HS-27A (cell line): ENCODE results near the gene MAPT.
"Not testable (repeated sequence)": the region's sequence is repeated elsewhere in the genome, so short reads cannot be mapped to it uniquely, and the experiment has no call there.

Experiments used
- DNase-seq: peaks from one replicate; pipeline ENCODE4 v3.0.0-alpha.2; 2012; ENCODE audit warnings: low read depth, missing footprints

The MAPT gene

DNA sequence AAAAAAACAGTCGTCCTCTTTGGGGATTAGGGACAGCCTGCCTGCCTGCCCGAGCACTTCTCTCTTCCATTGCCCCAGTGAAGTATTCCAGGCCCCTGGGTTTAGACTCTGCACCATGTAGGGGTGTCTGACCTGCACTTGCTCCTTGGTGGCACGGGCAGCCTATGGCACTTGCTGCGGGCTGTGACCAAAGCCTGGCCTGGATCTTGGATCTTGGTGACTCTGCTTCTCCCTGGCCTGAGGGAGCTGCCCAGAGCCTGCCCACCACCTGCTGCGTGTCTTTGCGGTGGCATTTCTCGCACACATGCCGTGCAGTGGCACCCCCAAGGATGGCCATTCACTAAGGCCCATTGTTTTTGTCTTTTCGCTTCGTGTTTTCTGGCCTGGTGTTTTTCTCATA is 98.5 kb downstream of the MAPT start:
- no peak for DNase-seq

DNA sequence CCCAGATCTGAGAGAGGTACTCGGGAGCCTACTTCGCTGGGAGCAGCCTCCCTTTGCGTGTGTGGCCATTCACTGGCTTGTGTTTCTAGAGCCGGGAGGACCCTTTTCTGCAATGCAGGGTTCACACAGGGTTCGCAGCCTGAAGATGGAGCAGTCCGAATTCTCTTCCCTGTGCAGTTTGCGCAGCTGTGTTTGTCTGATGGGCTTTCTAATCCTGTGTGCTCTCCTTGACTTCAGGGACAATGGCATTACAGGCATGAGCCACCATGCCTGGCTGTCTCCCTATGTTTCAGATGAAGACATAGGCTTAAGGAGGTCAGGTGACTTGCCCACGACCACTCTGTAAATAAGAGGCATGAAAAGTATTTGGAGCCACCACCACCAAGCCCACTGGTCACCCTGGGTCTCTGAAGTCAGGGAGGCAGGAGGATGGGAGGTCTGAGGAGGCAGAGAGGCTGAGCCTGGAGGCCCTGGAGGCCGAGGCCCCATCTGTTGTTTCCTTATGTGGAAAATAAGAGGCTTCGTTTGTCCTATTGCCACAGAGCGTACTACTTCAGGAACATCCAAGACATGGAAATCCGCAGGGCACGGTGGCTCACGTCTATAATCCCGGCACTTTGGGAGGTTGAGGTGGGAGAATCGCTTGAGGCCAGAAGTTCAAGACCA is 99.7 kb downstream of the MAPT start:
- DNase-seq, result no peak

GRCh38 chr17:45994987-45995386 is 100.6 kb downstream of the MAPT start:
- DNase-seq, result no peak

DNA sequence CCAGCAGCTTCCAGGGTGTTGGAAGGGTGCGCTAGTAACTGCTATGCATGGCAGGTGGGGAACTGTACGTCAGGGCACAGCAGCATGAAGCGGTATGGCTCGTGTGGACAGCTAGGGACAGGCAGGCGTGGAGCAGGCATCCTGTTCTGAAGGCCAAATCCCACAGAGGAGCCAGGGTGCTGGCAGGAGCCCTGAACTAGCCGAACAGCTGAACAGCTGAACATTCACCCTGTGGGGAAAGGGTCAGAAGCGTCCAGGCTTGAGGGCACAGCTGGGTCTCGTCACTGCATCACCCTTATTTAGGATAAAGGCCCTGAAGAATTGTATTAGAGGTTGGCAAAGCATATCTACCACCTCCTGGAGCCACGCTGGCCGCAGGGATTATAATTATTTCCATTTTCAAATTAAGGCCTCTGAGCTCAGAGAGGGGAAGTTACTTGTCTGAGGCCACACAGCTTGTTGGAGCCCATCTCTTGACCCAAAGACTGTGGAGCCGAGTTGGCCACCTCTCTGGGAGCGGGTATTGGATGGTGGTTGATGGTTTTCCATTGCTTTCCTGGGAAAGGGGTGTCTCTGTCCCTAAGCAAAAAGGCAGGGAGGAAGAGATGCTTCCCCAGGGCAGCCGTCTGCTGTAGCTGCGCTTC is 101.4 kb downstream of the MAPT start:
- DNase-seq, result no peak

- DNase-seq, result no peak
Observed at GRCh38 chr17:45996282-45996937, 102.1 kb downstream of the MAPT start.

- no peak for DNase-seq
Observed at GRCh38 chr17:45997166-45997565, 102.8 kb downstream of the MAPT start.

DNA sequence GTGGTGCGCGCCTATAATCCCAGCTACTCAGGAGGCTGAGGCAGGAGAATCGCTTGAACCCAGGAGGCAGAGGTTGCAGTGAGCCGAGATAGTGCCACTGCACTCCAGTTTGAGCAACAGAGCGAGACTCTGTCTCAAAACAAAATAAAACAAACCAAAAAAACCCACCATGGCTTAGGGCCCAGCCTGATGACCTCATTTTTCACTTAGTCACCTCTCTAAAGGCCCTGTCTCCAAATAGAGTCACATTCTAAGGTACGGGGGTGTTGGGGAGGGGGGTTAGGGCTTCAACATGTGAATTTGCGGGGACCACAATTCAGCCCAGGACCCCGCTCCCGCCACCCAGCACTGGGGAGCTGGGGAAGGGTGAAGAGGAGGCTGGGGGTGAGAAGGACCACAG is 103.3 kb downstream of the MAPT start:
- no peak for DNase-seq

DNA sequence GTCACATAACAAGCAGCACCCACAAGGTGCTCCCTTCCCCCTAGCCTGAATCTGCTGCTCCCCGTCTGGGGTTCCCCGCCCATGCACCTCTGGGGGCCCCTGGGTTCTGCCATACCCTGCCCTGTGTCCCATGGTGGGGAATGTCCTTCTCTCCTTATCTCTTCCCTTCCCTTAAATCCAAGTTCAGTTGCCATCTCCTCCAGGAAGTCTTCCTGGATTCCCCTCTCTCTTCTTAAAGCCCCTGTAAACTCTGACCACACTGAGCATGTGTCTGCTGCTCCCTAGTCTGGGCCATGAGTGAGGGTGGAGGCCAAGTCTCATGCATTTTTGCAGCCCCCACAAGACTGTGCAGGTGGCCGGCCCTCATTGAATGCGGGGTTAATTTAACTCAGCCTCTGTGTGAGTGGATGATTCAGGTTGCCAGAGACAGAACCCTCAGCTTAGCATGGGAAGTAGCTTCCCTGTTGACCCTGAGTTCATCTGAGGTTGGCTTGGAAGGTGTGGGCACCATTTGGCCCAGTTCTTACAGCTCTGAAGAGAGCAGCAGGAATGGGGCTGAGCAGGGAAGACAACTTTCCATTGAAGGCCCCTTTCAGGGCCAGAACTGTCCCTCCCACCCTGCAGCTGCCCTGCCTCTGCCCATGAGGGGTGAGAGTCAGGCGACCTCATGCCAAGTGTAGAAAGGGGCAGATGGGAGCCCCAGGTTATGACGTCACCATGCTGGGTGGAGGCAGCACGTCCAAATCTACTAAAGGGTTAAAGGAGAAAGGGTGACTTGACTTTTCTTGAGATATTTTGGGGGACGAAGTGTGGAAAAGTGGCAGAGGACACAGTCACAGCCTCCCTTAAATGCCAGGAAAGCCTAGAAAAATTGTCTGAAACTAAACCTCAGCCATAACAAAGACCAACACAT is 104.9 kb downstream of the MAPT start, which contains the start of gene STH:
STH (plus strand) TSS at position 264 of the 913 bp plus-strand sequence; CDS start at position 294, 30 bp downstream.
- DNase-seq, result no peak

DNA sequence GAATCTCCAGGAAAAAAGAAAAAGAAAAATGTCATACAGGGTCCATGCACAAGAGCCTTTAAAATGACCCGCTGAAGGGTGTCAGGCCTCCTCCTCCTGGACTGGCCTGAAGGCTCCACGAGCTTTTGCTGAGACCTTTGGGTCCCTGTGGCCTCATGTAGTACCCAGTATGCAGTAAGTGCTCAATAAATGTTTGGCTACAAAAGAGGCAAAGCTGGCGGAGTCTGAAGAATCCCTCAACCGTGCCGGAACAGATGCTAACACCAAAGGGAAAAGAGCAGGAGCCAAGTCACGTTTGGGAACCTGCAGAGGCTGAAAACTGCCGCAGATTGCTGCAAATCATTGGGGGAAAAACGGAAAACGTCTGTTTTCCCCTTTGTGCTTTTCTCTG is 105.5 kb downstream of the MAPT start:
- DNase-seq, result no peak

- DNase-seq, result no peak
Observed at GRCh38 chr17:46000292-46000691, 105.9 kb downstream of the MAPT start.

GRCh38 chr17:46000757-46001156 is 106.4 kb downstream of the MAPT start:
- no peak for DNase-seq

- no peak for DNase-seq
Observed at GRCh38 chr17:46001390-46002310, 107.3 kb downstream of the MAPT start.

- peak; percentile 30 for DNase-seq
Observed at GRCh38 chr17:46002311-46002972, 108.1 kb downstream of the MAPT start.

DNA sequence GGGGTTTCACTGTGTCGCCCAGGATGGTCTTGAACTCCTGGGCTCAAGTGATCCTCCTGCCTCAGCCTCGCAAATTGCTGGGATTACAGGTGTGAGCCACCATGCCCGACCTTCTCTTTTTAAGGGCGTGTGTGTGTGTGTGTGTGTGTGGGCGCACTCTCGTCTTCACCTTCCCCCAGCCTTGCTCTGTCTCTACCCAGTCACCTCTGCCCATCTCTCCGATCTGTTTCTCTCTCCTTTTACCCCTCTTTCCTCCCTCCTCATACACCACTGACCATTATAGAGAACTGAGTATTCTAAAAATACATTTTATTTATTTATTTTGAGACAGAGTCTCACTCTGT is 108.6 kb downstream of the MAPT start:
- no peak for DNase-seq

GRCh38 chr17:46003907-46004748 is 109.8 kb downstream of the MAPT start:
- peak; percentile 7 for DNase-seq

- not testable (repeated sequence) for DNase-seq
Observed at GRCh38 chr17:46006082-46006481, 111.7 kb downstream of the MAPT start.

DNA sequence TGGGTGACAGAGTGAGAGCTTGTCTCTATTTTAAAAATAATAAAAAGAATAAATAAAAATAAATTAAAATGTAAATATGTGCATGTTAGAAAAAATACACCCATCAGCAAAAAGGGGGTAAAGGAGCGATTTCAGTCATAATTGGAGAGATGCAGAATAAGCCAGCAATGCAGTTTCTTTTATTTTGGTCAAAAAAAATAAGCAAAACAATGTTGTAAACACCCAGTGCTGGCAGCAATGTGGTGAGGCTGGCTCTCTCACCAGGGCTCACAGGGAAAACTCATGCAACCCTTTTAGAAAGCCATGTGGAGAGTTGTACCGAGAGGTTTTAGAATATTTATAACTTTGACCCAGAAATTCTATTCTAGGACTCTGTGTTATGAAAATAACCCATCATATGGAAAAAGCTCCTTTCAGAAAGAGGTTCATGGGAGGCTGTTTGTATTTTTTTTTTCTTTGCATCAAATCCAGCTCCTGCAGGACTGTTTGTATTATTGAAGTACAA is 113.2 kb downstream of the MAPT start:
- DNase-seq, result no peak

- DNase-seq, result no peak
Observed at GRCh38 chr17:46008591-46008990, 114.2 kb downstream of the MAPT start.
